H9 (cell line): Measurements from ENCODE around the gene UNC5A. TPM values are rescaled to one million over a fixed set of nuclear protein-coding genes. Genes with fewer than 3 reads are reported as not detected.

Experiments
- DNase-seq: peaks from one replicate; pipeline ENCODE4 v3.0.0-alpha.2; 2017
- H2AFZ ChIP-seq: one replicate; pipeline ENCODE4 v1.6.1; 2013; ENCODE audit warnings: mild to moderate bottlenecking, low read length, control low read depth, moderate library complexity
- H2AK5ac ChIP-seq: 2 replicates; pipeline ENCODE4 v1.6.1; 2013; ENCODE audit warnings: low read length, control low read depth, mixed read lengths; ENCODE audit not compliant: insufficient read length
- H2BK120ac ChIP-seq: one replicate; pipeline ENCODE4 v1.6.1; 2013; ENCODE audit warnings: low read depth, mild to moderate bottlenecking, low read length, control low read depth, inconsistent platforms; ENCODE audit not compliant: poor library complexity, severe bottlenecking
- H2BK12ac ChIP-seq: 2 replicates; pipeline ENCODE4 v1.6.1; 2013; ENCODE audit warnings: low read length, control low read depth, mixed read lengths, low read depth; ENCODE audit not compliant: insufficient read length
- H2BK15ac ChIP-seq: 2 replicates; pipeline ENCODE4 v1.6.1; 2013; ENCODE audit warnings: low read depth, low read length, control low read depth
- H2BK20ac ChIP-seq: one replicate; pipeline ENCODE4 v1.6.1; 2013; ENCODE audit warnings: low read depth, mild to moderate bottlenecking, low read length, control low read depth, inconsistent platforms; ENCODE audit not compliant: poor library complexity, severe bottlenecking
- H2BK5ac ChIP-seq: 2 replicates; pipeline ENCODE4 v1.6.1; 2013; ENCODE audit warnings: low read length, control low read depth, mixed read lengths; ENCODE audit not compliant: insufficient read length
- H3K14ac ChIP-seq: 2 replicates; pipeline ENCODE4 v1.6.1; 2013; ENCODE audit warnings: low read length, control low read depth; ENCODE audit not compliant: insufficient read depth
- H3K18ac ChIP-seq: 2 replicates; pipeline ENCODE4 v1.6.1; 2013; ENCODE audit warnings: low read depth, mild to moderate bottlenecking, mixed read lengths, low read length, control low read depth; ENCODE audit not compliant: insufficient read length
- H3K23ac ChIP-seq: 2 replicates; pipeline ENCODE4 v1.6.1; 2013; ENCODE audit warnings: low read length, control low read depth, mixed read lengths, low read depth; ENCODE audit not compliant: insufficient read length
- H3K23me2 ChIP-seq: 2 replicates; pipeline ENCODE4 v1.6.1; 2013; ENCODE audit warnings: low read depth, mild to moderate bottlenecking, mixed read lengths, low read length, control low read depth; ENCODE audit not compliant: insufficient read length, poor library complexity, severe bottlenecking
- H3K27ac ChIP-seq: 2 replicates; pipeline ENCODE4 v1.5.1; 2013; ENCODE audit warnings: low read length, control low read depth, mixed read lengths, low read depth; ENCODE audit not compliant: insufficient read length
- H3K27me3 ChIP-seq: 2 replicates; pipeline ENCODE4 v1.6.1; 2013; ENCODE audit warnings: low read length, control low read depth, inconsistent platforms; ENCODE audit not compliant: insufficient read depth
- H3K4ac ChIP-seq: 2 replicates; pipeline ENCODE4 v1.6.1; 2013; ENCODE audit warnings: low read depth, mild to moderate bottlenecking, control low read depth, inconsistent platforms, low read length, moderate library complexity
- H3K4me1 ChIP-seq: 2 replicates; pipeline ENCODE4 v1.6.1; 2013; ENCODE audit warnings: low read length, control low read depth, inconsistent platforms; ENCODE audit not compliant: insufficient read depth
- H3K4me2 ChIP-seq: 2 replicates; pipeline ENCODE4 v1.6.1; 2013; ENCODE audit warnings: low read length, control low read depth, mixed read lengths; ENCODE audit not compliant: insufficient read length, insufficient read depth
- H3K56ac ChIP-seq: 2 replicates; pipeline ENCODE4 v1.6.1; 2013; ENCODE audit warnings: low read depth, mild to moderate bottlenecking, mixed read lengths, low read length, control low read depth; ENCODE audit not compliant: insufficient read length
- H3K79me1 ChIP-seq: 2 replicates; pipeline ENCODE4 v1.6.1; 2013; ENCODE audit warnings: low read depth, mild to moderate bottlenecking, moderate library complexity, low read length, control low read depth, inconsistent platforms; ENCODE audit not compliant: insufficient read depth, poor library complexity, severe bottlenecking
- H3K79me2 ChIP-seq: 2 replicates; pipeline ENCODE4 v1.6.1; 2013; ENCODE audit warnings: low read length, control low read depth, inconsistent platforms; ENCODE audit not compliant: insufficient read depth
- H3K9ac ChIP-seq: 2 replicates; pipeline ENCODE4 v1.6.1; 2013; ENCODE audit warnings: low read length, control low read depth, mixed read lengths; ENCODE audit not compliant: insufficient read length; ENCODE audit errors: extremely low read depth
- H3K9me3 ChIP-seq: one replicate; pipeline ENCODE4 v1.6.1; 2013; ENCODE audit warnings: low read depth, low read length, inconsistent platforms; ENCODE audit not compliant: control insufficient read depth
- H3T11ph ChIP-seq: one replicate; pipeline ENCODE4 v1.6.1; 2013; ENCODE audit warnings: mild to moderate bottlenecking, low read length, control low read depth, inconsistent platforms
- H4K20me1 ChIP-seq: one replicate; pipeline ENCODE4 v1.6.1; 2013; ENCODE audit not compliant: control insufficient read depth, insufficient read length, insufficient read depth
- H4K5ac ChIP-seq: 2 replicates; pipeline ENCODE4 v1.6.1; 2013; ENCODE audit warnings: low read depth, mild to moderate bottlenecking, mixed read lengths, low read length, control low read depth; ENCODE audit not compliant: insufficient read length
- H4K8ac ChIP-seq: replicated peaks from 2 replicates; pipeline ENCODE4 v1.6.1; 2013; ENCODE audit warnings: low read length, control low read depth, mixed read lengths, low read depth; ENCODE audit not compliant: insufficient read length
- H4K91ac ChIP-seq: 2 replicates; pipeline ENCODE4 v1.6.1; 2013; ENCODE audit warnings: low read depth, mild to moderate bottlenecking, moderate library complexity, mixed read lengths, low read length, control low read depth; ENCODE audit not compliant: insufficient read length
- H3K27ac Mint-ChIP-seq, 3 experiments: 2 replicates in 2 of 3; 3 replicates in 1 of 3; pipeline ENCODE4 v1.8.0; 2020 to 2021; ENCODE audit warnings: mixed read lengths in 3 of 3, mild to moderate bottlenecking in 1 of 3, moderate library complexity in 1 of 3
- H3K27me3 Mint-ChIP-seq: 2 replicates; pipeline ENCODE4 v1.8.0; 2021; ENCODE audit warnings: low read depth, mild to moderate bottlenecking, moderate library complexity, mixed read lengths
- H3K36me3 Mint-ChIP-seq, 3 experiments: 2 replicates in 2 of 3; 3 replicates in 1 of 3; pipeline ENCODE4 v1.8.0; 2020 to 2021; ENCODE audit warnings: low read depth in 3 of 3, mixed read lengths in 3 of 3; ENCODE audit not compliant: insufficient read depth in 1 of 3
- H3K4me1 Mint-ChIP-seq, 2 experiments: 2 replicates each; pipeline ENCODE4 v1.8.0; 2020; ENCODE audit warnings: mixed read lengths in 2 of 2
- H3K4me3 Mint-ChIP-seq, 2 experiments: 2 replicates in 1 of 2; 3 replicates in 1 of 2; pipeline ENCODE4 v1.8.0; 2020 to 2021; ENCODE audit warnings: mild to moderate bottlenecking in 2 of 2, mixed read lengths in 2 of 2, moderate library complexity in 1 of 2
- H3K9me3 Mint-ChIP-seq, 2 experiments: 2 replicates in 1 of 2; 3 replicates in 1 of 2; pipeline ENCODE4 v1.8.0; 2020; ENCODE audit warnings: mild to moderate bottlenecking in 2 of 2, mixed read lengths in 2 of 2, moderate library complexity in 1 of 2
- WGBS: extraction: QIAGEN DNeasy Blood & Tissue Kit; methylation state at CpG from one replicate; pipeline ENCODE4 v1.1.7; 2013; ENCODE audit warnings: missing lambda C conversion rate, low lambda C conversion rate, mixed read lengths; ENCODE audit not compliant: insufficient read length; ENCODE audit errors: extremely low coverage; 5-methylcytosine and 5-hydroxymethylcytosine counted together
- total RNA-seq: library from RNA; stranded (reverse); gene quantifications from 2 replicates; pipeline ENCODE4 v1.2.1, GENCODE V29; 2021
- TF ChIP-seq, protein P1 (sequence below): fragments of 200-600 bp; sonication (generic); conservative IDR thresholded peaks from 3 replicates; pipeline ENCODE4 v1.8.0; 2021; ENCODE audit warnings: antibody characterized with exemption, mild to moderate bottlenecking

The UNC5A gene
- total RNA-seq, 1 experiment from 2014 or later = 4.4 TPM

DNA sequence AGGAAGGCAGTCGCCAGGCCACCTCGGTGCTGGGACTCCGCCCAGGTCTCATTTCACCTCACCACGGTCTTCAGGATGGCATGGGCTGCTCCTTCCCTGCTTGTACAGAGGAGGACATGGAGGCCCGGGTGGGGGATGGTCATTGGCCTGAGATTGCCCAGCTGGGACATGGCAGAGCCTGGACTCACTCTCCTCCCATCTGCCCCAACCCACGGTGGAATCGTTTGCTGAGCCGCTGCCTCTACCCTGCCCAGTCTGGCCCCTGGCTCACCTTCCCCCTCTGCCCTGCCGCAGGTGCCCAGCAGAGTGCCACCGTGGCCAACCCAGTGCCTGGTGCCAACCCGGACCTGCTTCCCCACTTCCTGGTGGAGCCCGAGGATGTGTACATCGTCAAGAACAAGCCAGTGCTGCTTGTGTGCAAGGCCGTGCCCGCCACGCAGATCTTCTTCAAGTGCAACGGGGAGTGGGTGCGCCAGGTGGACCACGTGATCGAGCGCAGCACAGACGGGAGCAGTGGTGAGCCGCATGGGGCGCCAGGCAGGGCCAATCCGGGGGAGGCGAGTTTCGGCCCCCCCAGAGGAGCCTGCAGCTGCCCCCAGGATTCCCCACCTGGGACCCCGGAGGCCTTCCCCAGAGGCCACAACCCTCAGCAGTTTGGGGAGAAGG lies 52.1 kb downstream of the UNC5A start:
- TF ChIP-seq, protein P1, sequence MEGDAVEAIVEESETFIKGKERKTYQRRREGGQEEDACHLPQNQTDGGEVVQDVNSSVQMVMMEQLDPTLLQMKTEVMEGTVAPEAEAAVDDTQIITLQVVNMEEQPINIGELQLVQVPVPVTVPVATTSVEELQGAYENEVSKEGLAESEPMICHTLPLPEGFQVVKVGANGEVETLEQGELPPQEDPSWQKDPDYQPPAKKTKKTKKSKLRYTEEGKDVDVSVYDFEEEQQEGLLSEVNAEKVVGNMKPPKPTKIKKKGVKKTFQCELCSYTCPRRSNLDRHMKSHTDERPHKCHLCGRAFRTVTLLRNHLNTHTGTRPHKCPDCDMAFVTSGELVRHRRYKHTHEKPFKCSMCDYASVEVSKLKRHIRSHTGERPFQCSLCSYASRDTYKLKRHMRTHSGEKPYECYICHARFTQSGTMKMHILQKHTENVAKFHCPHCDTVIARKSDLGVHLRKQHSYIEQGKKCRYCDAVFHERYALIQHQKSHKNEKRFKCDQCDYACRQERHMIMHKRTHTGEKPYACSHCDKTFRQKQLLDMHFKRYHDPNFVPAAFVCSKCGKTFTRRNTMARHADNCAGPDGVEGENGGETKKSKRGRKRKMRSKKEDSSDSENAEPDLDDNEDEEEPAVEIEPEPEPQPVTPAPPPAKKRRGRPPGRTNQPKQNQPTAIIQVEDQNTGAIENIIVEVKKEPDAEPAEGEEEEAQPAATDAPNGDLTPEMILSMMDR = no peak

More for the DNA sequence above, 52.1 kb downstream of the UNC5A start:
- Histone ChIP-seq H3K27me3 (no peaks in the 10 kb centered on the region), H4K20me1 (no peaks in the 10 kb centered on the region), H3K14ac (no peak overlapping the region; the same call in 1 of the 2 replicates), H3K9me3 (no peaks in the 10 kb centered on the region), H3K18ac (no peak overlapping the region), H2AK5ac (no peak overlapping the region), H4K91ac (no peak overlapping the region), H3K56ac (no peak overlapping the region), H3K23ac (no peak overlapping the region), H3K23me2 (no peaks in the 10 kb centered on the region), H2BK15ac (no peak overlapping the region), H2BK20ac (no peak overlapping the region), H3K4me2 (no peak overlapping the region), H2AFZ (no peak overlapping the region), H3K9ac (no peak overlapping the region), H3K27ac (no peak overlapping the region), H3K79me2 (no peaks in the 10 kb centered on the region), H2BK120ac (no peak overlapping the region), H3T11ph (no peak overlapping the region), H3K4ac (no peak overlapping the region), H3K79me1 (no peaks in the 10 kb centered on the region), H2BK12ac (no peak overlapping the region), H3K4me1 (peaks cover 4% of the 10 kb centered on the region; the same call in 1 of the 2 replicates), H4K8ac (no peak overlapping the region), H2BK5ac (no peak overlapping the region), H4K5ac (no peak overlapping the region)
- no peak for DNase-seq
- Mint-ChIP-seq H3K27ac (no peak overlapping the region), H3K4me1 (peaks cover 23 to 41% of the 10 kb centered on the region in 2 experiments), H3K27me3 (peaks cover 6% of the 10 kb centered on the region; the same call in 1 of the 2 replicates), H3K36me3 (no peaks in the 10 kb centered on the region), H3K9me3 (no peaks in the 10 kb centered on the region), H3K4me3 (peak overlapping the region in 1 of 2 experiments; percentile 14; a peak in 1 of 5 replicates)
- WGBS = no CpG with 5 or more reads among the region's 28 CpGs
